Omental fat pad (tissue), 4 donors: ENCODE measurements around the gene KRT76. TPM values are rescaled to one million over a fixed set of nuclear protein-coding genes. Genes with fewer than 3 reads are reported as not detected.

Experiments used
- ATAC-seq: fragments of 150-250 bp; one replicate; pipeline ENCODE4 v1.9.1; 2016; ENCODE audit warnings: mild to moderate bottlenecking, moderate library complexity; ENCODE audit not compliant: low FRiP score
- DNase-seq: peaks from one replicate; pipeline ENCODE4 v3.0.0-alpha.2; 2019; ENCODE audit warnings: low spot score
- CTCF ChIP-seq, 3 donors: fragments of 450-650 bp; IDR thresholded peaks; one replicate each; pipeline ENCODE4 v1.5.1; 2016 to 2017; ENCODE audit warnings: antibody characterized with exemption in 3 of 3, mild to moderate bottlenecking in 3 of 3, moderate library complexity in 2 of 3
- total RNA-seq, 4 donors: library from RNA; depleted of rRNA; stranded (reverse); fragments of >200 nt; gene quantifications; one replicate each; pipeline ENCODE4 v1.1.0, GENCODE V29; 2016

KRT76 gene
- total RNA-seq, 4 donors from 2014 or later: not detected

- ATAC-seq (no peak), DNase-seq (no peak)
- no peak for TF ChIP-seq CTCF (IDR thresholded peaks at IDR 0.05)
Measured at GRCh38 chr12:52759218-52759617, 17.9 kb downstream of the KRT76 start.

GRCh38 chr12:52757449-52758176 is 19.5 kb downstream of the KRT76 start:
- no peak for TF ChIP-seq CTCF (IDR thresholded peaks at IDR 0.05)
- no peak for ATAC-seq
- no peak for DNase-seq

GRCh38 chr12:52756281-52756960 is 20.7 kb downstream of the KRT76 start:
- ATAC-seq: no peak
- no peak for DNase-seq
- TF ChIP-seq CTCF (IDR thresholded peaks at IDR 0.05): no peak

GRCh38 chr12:52755533-52755932 is 21.6 kb downstream of the KRT76 start:
- no peak for DNase-seq
- no peak for TF ChIP-seq CTCF (IDR thresholded peaks at IDR 0.05)
- ATAC-seq: no peak

GRCh38 chr12:52754135-52754534 is 23.0 kb downstream of the KRT76 start:
- no peak for TF ChIP-seq CTCF (IDR thresholded peaks at IDR 0.05)
- no peak for ATAC-seq
- no peak for DNase-seq

GRCh38 chr12:52753283-52753682 is 23.9 kb downstream of the KRT76 start:
- DNase-seq (no peak), ATAC-seq (no peak)
- no peak for TF ChIP-seq CTCF (IDR thresholded peaks at IDR 0.05)

- no peak for TF ChIP-seq CTCF (IDR thresholded peaks at IDR 0.05)
- ATAC-seq: no peak
- no peak for DNase-seq
Measured at GRCh38 chr12:52752516-52752915, 24.6 kb downstream of the KRT76 start.
